Activated T-helper 9 cell treated with anti-CD3 and anti-CD28 coated beads, Interleukin-2, amount 50 U/mL, for 16 hours (primary cell): ENCODE results near the gene ZCCHC14.
"Not testable (repeated sequence)": the region's sequence is repeated elsewhere in the genome, so short reads cannot be mapped to it uniquely, and the experiment has no call there.

Source experiments
- DNase-seq: peaks from one replicate; pipeline ENCODE4 v3.0.0-alpha.2; 2020; ENCODE audit warnings: low read depth

Gene ZCCHC14

GRCh38 chr16:87524407-87524806, 31.6 kb upstream of the ZCCHC14 start:
- DNase-seq, result no peak

- DNase-seq, result not testable (repeated sequence)
Observed at GRCh38 chr16:87523605-87524004, 30.8 kb upstream of the ZCCHC14 start.

- not testable (repeated sequence) for DNase-seq
Observed at GRCh38 chr16:87521764-87522163, 28.9 kb upstream of the ZCCHC14 start.

GRCh38 chr16:87519170-87519569, 26.3 kb upstream of the ZCCHC14 start:
- not testable (repeated sequence) for DNase-seq

GRCh38 chr16:87518430-87519051, 25.7 kb upstream of the ZCCHC14 start:
- not testable (repeated sequence) for DNase-seq

GRCh38 chr16:87517610-87518429, 25.0 kb upstream of the ZCCHC14 start:
- DNase-seq, result not testable (repeated sequence)

GRCh38 chr16:87516361-87516760, 23.5 kb upstream of the ZCCHC14 start:
- no peak for DNase-seq

GRCh38 chr16:87515475-87516330, 22.9 kb upstream of the ZCCHC14 start:
- DNase-seq, result no peak

- not testable (repeated sequence) for DNase-seq
Observed at GRCh38 chr16:87509778-87510177, 17.0 kb upstream of the ZCCHC14 start.

GRCh38 chr16:87507351-87508069, 14.7 kb upstream of the ZCCHC14 start:
- no peak for DNase-seq

- no peak for DNase-seq
Observed at GRCh38 chr16:87506423-87507350, 13.9 kb upstream of the ZCCHC14 start.

- no peak for DNase-seq
Observed at GRCh38 chr16:87505834-87506233, 13.0 kb upstream of the ZCCHC14 start.

- not testable (repeated sequence) for DNase-seq
Observed at GRCh38 chr16:87503232-87503937, 10.6 kb upstream of the ZCCHC14 start.

- DNase-seq, result no peak
Observed at GRCh38 chr16:87502308-87502969, 9.6 kb upstream of the ZCCHC14 start.

- DNase-seq, result no peak
Observed at GRCh38 chr16:87501117-87501516, 8.3 kb upstream of the ZCCHC14 start.

- DNase-seq, result no peak
Observed at GRCh38 chr16:87499189-87499486, 6.3 kb upstream of the ZCCHC14 start.

GRCh38 chr16:87498324-87499188, 5.7 kb upstream of the ZCCHC14 start:
- no peak for DNase-seq

GRCh38 chr16:87497767-87498290, 5.0 kb upstream of the ZCCHC14 start:
- DNase-seq, result not testable (repeated sequence)
